Measurements from ENCODE around the gene NEK10. TPM values are rescaled to one million over a fixed set of nuclear protein-coding genes. Genes with fewer than 3 reads are reported as not detected.

Gene NEK10
- total and polyA plus RNA-seq, 9 of the 15 experiments (the other 6 are each of a cell fraction or from before 2014, with no cell fraction given), result 0.07 TPM; not detected in 8

- no peak for TF ChIP-seq KLF16 (IDR thresholded peaks at IDR 0.05)
- TF ChIP-seq PCBP2 (IDR thresholded peaks at IDR 0.05; ENCODE audit: low read depth, low read length, poor library complexity, severe bottlenecking), result no peak
Measured at GRCh38 chr3:27184261-27184660, 184.9 kb downstream of the NEK10 start (continued).

- ATAC-seq (no peak), DNase-seq (ENCODE audit: extremely low read depth in 1 of 4, low spot score in 3 of 4) (no peak), FAIRE-seq (no peak)
- Histone ChIP-seq H3K79me2 (ENCODE audit: control insufficient read depth, insufficient read depth, low read length) (no peaks in the 10 kb centered on the region), H3K4me3 (no peak overlapping the region), H2AFZ (ENCODE audit: low read depth, low read length) (no peak overlapping the region), H3K4me2 (ENCODE audit: insufficient read depth, low read length) (no peak overlapping the region), H3K9me1 (ENCODE audit: control insufficient read depth, insufficient read depth, low read length) (no peaks in the 10 kb centered on the region), H3K27me3 (ENCODE audit: control insufficient read depth in 2 of 2, insufficient read depth in 2 of 2, low read length in 2 of 2) (no peaks in the 10 kb centered on the region), H3K36me3 (ENCODE audit: control insufficient read depth, insufficient read depth, low read length) (no peaks in the 10 kb centered on the region), H3K9ac (ENCODE audit: insufficient read depth in 1 of 2, low read depth in 2 of 2, low read length in 2 of 2) (no peak overlapping the region), H3K9me3 (replicated peaks; ENCODE audit: control insufficient read depth, insufficient read depth, low read depth, low read length) (no peaks in the 10 kb centered on the region; the same call in 1 of the 2 replicates), H4K20me1 (replicated peaks; ENCODE audit: control insufficient read depth, insufficient read depth, low read length) (no peaks in the 10 kb centered on the region), H3K27ac (ENCODE audit: extremely low read depth, low read depth, low read length) (no peak overlapping the region), H3K4me1 (replicated peaks in 1 of 2; ENCODE audit: control insufficient read depth in 2 of 2, insufficient read depth in 2 of 2, low read length in 2 of 2) (no peaks in the 10 kb centered on the region)
- POLR2A ChIA-PET, result no interaction called here
- TF ChIP-seq, protein P1, sequence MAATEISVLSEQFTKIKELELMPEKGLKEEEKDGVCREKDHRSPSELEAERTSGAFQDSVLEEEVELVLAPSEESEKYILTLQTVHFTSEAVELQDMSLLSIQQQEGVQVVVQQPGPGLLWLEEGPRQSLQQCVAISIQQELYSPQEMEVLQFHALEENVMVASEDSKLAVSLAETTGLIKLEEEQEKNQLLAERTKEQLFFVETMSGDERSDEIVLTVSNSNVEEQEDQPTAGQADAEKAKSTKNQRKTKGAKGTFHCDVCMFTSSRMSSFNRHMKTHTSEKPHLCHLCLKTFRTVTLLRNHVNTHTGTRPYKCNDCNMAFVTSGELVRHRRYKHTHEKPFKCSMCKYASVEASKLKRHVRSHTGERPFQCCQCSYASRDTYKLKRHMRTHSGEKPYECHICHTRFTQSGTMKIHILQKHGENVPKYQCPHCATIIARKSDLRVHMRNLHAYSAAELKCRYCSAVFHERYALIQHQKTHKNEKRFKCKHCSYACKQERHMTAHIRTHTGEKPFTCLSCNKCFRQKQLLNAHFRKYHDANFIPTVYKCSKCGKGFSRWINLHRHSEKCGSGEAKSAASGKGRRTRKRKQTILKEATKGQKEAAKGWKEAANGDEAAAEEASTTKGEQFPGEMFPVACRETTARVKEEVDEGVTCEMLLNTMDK (IDR thresholded peaks at IDR 0.05; ENCODE audit: borderline replicate concordance, insufficient read depth, low read depth, low read length, poor library complexity, severe bottlenecking), result no peak
- TF ChIP-seq ATF1 (CRISPR knock-in tag; IDR thresholded peaks at IDR 0.05), result no peak
- no peak for TF ChIP-seq ATF1 (tag; IDR thresholded peaks at IDR 0.05)
- TF ChIP-seq SUPT5H (IDR thresholded peaks at IDR 0.05), result no peak
- no peak for TF ChIP-seq TFE3 (CRISPR knock-in tag; IDR thresholded peaks at IDR 0.05)
- no peak for TF ChIP-seq BRF1 (IDR thresholded peaks at IDR 0.05; ENCODE audit: borderline replicate concordance, extremely low read depth, insufficient read length)
- TF ChIP-seq PHF20 (IDR thresholded peaks at IDR 0.05; ENCODE audit: partially characterized antibody), result no peak
- no peak for TF ChIP-seq SP2 (IDR thresholded peaks at IDR 0.05; ENCODE audit: extremely low read depth, low read depth, low read length, poor library complexity, severe bottlenecking)
- 0% methylated on average over 3 of the region's 3 CpGs for WGBS (ENCODE audit: insufficient coverage, low coverage, missing lambda C conversion rate)
- intact Hi-C loops (cut with micrococcal nuclease) (no loop called here), in situ Hi-C loops (cut with MboI) (no loop called here)
- no TSS peak for BruUV-seq (replicated peaks)
- CTCF ChIA-PET (ENCODE audit: low intra/inter-chr PET ratio), result no interaction called here
Measured at GRCh38 chr3:27176256-27176655, 192.9 kb downstream of the NEK10 start.
